ENCODE measurements around the gene NDUFA11.
"Not testable (repeated sequence)": the region's sequence is repeated elsewhere in the genome, so short reads cannot be mapped to it uniquely, and the experiment has no call there.

The NDUFA11 gene

DNA sequence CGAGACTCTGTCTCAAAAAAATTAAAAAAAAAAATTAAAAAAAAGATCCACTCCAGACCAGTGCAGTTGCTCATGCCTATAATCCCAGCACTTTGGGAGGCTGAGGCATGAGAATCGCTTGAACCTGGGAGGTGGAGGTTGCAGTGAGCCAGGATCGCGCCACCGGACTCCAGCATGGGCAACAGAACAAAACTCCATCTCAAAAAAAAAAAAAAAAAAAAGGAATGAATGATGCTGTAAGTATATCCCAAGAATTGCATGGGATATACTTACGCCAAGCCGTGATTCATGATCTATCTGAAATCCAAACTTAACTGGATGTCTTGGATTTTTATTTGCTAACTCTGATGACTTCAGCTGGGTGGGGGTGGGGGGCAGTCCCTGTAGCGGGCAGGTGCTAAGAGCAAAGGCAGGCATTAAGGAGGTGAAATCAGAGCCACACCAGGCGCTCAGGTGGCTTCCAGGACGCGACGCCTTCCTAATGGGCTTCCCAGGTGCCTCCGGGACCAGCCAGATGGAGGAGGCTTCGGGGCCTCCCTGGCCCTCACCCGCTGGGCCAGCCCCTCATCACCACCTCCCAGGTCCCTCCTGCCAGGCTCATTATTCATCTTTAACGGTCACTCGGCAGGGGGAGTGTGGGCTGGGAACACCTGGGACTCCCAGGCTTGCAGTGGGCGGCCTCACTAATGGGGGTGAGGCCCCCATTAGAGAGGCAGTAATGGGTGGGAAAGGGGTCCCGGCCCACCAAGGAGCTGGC lies 21.9 kb downstream of the NDUFA11 start:
- Histone ChIP-seq H4K8ac (ENCODE audit: low read depth, low read length) (no peak overlapping the region), H3K9ac (ENCODE audit: low read length) (no peak overlapping the region)
- DNase-seq, result no peak

GRCh38 chr19:5880604-5881078 lies 22.9 kb downstream of the NDUFA11 start:
- Histone ChIP-seq H3K79me2 (ENCODE audit: control insufficient read depth, insufficient read depth, low read length) (no peaks in the 10 kb centered on the region), H3K27ac (ENCODE audit: low read depth, low read length) (no peak overlapping the region), H3K36me3 (ENCODE audit: control insufficient read depth, insufficient read depth, low read length) (no peaks in the 10 kb centered on the region), H3K23ac (ENCODE audit: low read length) (no peak overlapping the region), H2BK5ac (ENCODE audit: low read length) (no peak overlapping the region), H3K18ac (ENCODE audit: low read length) (no peak overlapping the region), H4K8ac (ENCODE audit: low read depth, low read length) (no peak overlapping the region), H3K4me2 (ENCODE audit: low read length) (no peak overlapping the region), H4K5ac (ENCODE audit: low read length) (no peak overlapping the region), H3K9ac (ENCODE audit: low read length) (no peak overlapping the region), H2AK5ac (ENCODE audit: low read length) (no peak overlapping the region), H3K56ac (ENCODE audit: low read length) (no peak overlapping the region), H3K79me1 (ENCODE audit: low read length) (no peaks in the 10 kb centered on the region), H2BK120ac (ENCODE audit: low read depth, low read length) (no peak overlapping the region), H2BK15ac (replicated peaks; ENCODE audit: low read depth) (no peak overlapping the region), H3K4me3 (ENCODE audit: low read length) (no peak overlapping the region), H3K4ac (ENCODE audit: low read depth, low read length) (no peak overlapping the region), H3K4me1 (ENCODE audit: control insufficient read depth, low read depth, low read length) (no peaks in the 10 kb centered on the region), H3K27me3 (ENCODE audit: insufficient read depth, low read length, poor library complexity) (no peaks in the 10 kb centered on the region)
- WGBS (ENCODE audit: extremely low coverage, insufficient coverage, low lambda C conversion rate), result no CpG with 5 or more reads among the region's 15 CpGs
- DNase-seq, result peak; percentile 46

More for the DNA sequence above, 21.9 kb downstream of the NDUFA11 start:
- Histone ChIP-seq H2BK5ac (ENCODE audit: low read length) (no peak overlapping the region), H3K4ac (ENCODE audit: low read depth, low read length) (no peak overlapping the region), H2AK5ac (ENCODE audit: low read length) (no peak overlapping the region), H3K4me3 (ENCODE audit: low read length) (no peak overlapping the region), H3K79me1 (ENCODE audit: low read length) (no peaks in the 10 kb centered on the region), H3K27me3 (ENCODE audit: insufficient read depth, low read length, poor library complexity) (no peaks in the 10 kb centered on the region), H4K5ac (ENCODE audit: low read length) (no peak overlapping the region), H2BK15ac (replicated peaks; ENCODE audit: low read depth) (no peak overlapping the region), H3K36me3 (ENCODE audit: control insufficient read depth, insufficient read depth, low read length) (no peaks in the 10 kb centered on the region), H3K23ac (ENCODE audit: low read length) (no peak overlapping the region), H3K79me2 (ENCODE audit: control insufficient read depth, insufficient read depth, low read length) (no peaks in the 10 kb centered on the region), H3K18ac (ENCODE audit: low read length) (no peak overlapping the region), H3K27ac (ENCODE audit: low read depth, low read length) (no peak overlapping the region), H2BK120ac (ENCODE audit: low read depth, low read length) (no peak overlapping the region), H3K4me1 (ENCODE audit: control insufficient read depth, low read depth, low read length) (no peaks in the 10 kb centered on the region), H3K56ac (ENCODE audit: low read length) (no peak overlapping the region), H3K4me2 (ENCODE audit: low read length) (no peak overlapping the region)
- WGBS (ENCODE audit: extremely low coverage, insufficient coverage, low lambda C conversion rate), result no CpG with 5 or more reads among the region's 19 CpGs

GRCh38 chr19:5880196-5880595 lies 23.4 kb downstream of the NDUFA11 start:
- H2BK15ac ChIP-seq (replicated peaks; ENCODE audit: low read depth), result no peak overlapping the region
- H4K5ac ChIP-seq (ENCODE audit: low read length), result no peak overlapping the region
- H3K4ac ChIP-seq (ENCODE audit: low read depth, low read length), result no peak overlapping the region
- WGBS (ENCODE audit: extremely low coverage, insufficient coverage, low lambda C conversion rate), result no CpG with 5 or more reads among the region's 6 CpGs
- H2BK5ac ChIP-seq (ENCODE audit: low read length), result no peak overlapping the region
- no peak overlapping the region for H3K56ac ChIP-seq (ENCODE audit: low read length)
- H3K79me1 ChIP-seq (ENCODE audit: low read length), result no peaks in the 10 kb centered on the region
- H3K9ac ChIP-seq (ENCODE audit: low read length), result no peak overlapping the region
- H3K4me1 ChIP-seq (ENCODE audit: control insufficient read depth, low read depth, low read length), result no peaks in the 10 kb centered on the region
- no peak overlapping the region for H3K27ac ChIP-seq (ENCODE audit: low read depth, low read length)
- H3K4me2 ChIP-seq (ENCODE audit: low read length), result no peak overlapping the region
- H4K8ac ChIP-seq (ENCODE audit: low read depth, low read length), result no peak overlapping the region
- H3K79me2 ChIP-seq (ENCODE audit: control insufficient read depth, insufficient read depth, low read length), result no peaks in the 10 kb centered on the region
- no peak overlapping the region for H3K23ac ChIP-seq (ENCODE audit: low read length)
- no peak overlapping the region for H2BK120ac ChIP-seq (ENCODE audit: low read depth, low read length)
- H2AK5ac ChIP-seq (ENCODE audit: low read length), result no peak overlapping the region
- H3K27me3 ChIP-seq (ENCODE audit: insufficient read depth, low read length, poor library complexity), result no peaks in the 10 kb centered on the region
- no peaks in the 10 kb centered on the region for H3K36me3 ChIP-seq (ENCODE audit: control insufficient read depth, insufficient read depth, low read length)
- H3K18ac ChIP-seq (ENCODE audit: low read length), result no peak overlapping the region
- DNase-seq, result no peak
- no peak overlapping the region for H3K4me3 ChIP-seq (ENCODE audit: low read length)

DNA sequence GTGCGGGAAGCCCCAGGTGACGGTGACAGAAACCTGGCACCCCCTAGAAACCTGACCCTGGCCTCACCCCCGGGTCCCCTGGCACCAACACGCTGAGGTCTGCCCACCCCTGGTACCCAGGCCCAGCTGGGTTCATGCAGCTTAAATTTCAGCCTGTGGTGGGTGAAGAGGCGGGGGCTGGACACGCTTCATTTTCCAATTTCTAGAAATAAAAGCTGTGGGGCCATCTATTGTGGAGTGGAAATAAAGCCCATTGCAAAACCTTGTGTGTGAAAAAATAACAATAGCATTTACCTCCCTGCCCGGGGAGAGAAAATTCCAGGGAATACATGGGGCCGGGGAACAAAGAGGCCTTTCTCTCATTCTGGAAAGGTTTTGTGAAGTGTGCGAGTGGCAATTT lies 25.7 kb downstream of the NDUFA11 start:
- H3K36me3 ChIP-seq (ENCODE audit: control insufficient read depth, insufficient read depth, low read length), result no peaks in the 10 kb centered on the region
- WGBS (ENCODE audit: extremely low coverage, insufficient coverage, low lambda C conversion rate), result no CpG with 5 or more reads among the region's 9 CpGs

DNA sequence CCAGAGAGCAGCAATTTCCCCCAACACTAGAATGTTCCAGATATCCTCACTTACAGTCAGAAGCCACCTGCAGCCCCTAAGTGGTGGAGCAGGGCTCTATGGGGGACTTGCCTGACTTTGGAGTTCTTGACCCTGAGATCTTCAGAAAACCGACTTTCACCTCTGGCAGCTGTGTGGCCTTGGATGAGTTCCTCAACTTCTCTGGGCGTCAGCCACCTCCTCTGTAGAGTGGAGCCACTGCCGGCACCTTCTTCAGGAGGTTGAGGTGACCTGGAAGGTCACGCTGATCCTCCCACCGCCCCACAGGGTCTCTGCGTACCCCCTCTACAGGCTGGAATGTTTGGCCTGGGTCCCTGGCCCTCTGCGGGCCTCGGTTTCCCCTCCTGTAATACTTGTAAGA lies 26.2 kb downstream of the NDUFA11 start:
- Histone ChIP-seq H4K5ac (ENCODE audit: low read length) (no peak overlapping the region), H3K4me2 (ENCODE audit: low read length) (no peak overlapping the region), H3K4ac (ENCODE audit: low read depth, low read length) (no peak overlapping the region), H3K23ac (ENCODE audit: low read length) (no peak overlapping the region), H3K18ac (ENCODE audit: low read length) (no peak overlapping the region), H3K36me3 (ENCODE audit: control insufficient read depth, insufficient read depth, low read length) (no peaks in the 10 kb centered on the region), H4K8ac (ENCODE audit: low read depth, low read length) (no peak overlapping the region), H2AK5ac (ENCODE audit: low read length) (no peak overlapping the region), H3K79me2 (ENCODE audit: control insufficient read depth, insufficient read depth, low read length) (no peaks in the 10 kb centered on the region), H2BK15ac (replicated peaks; ENCODE audit: low read depth) (no peak overlapping the region), H2BK5ac (ENCODE audit: low read length) (no peak overlapping the region), H3K56ac (ENCODE audit: low read length) (no peak overlapping the region), H3K4me1 (ENCODE audit: control insufficient read depth, low read depth, low read length) (no peaks in the 10 kb centered on the region), H2BK120ac (ENCODE audit: low read depth, low read length) (no peak overlapping the region), H3K79me1 (ENCODE audit: low read length) (no peaks in the 10 kb centered on the region), H3K27ac (ENCODE audit: low read depth, low read length) (no peak overlapping the region), H3K9ac (ENCODE audit: low read length) (no peak overlapping the region), H3K27me3 (ENCODE audit: insufficient read depth, low read length, poor library complexity) (no peaks in the 10 kb centered on the region), H3K4me3 (ENCODE audit: low read length) (no peak overlapping the region)
- WGBS (ENCODE audit: extremely low coverage, insufficient coverage, low lambda C conversion rate), result no CpG with 5 or more reads among the region's 8 CpGs
- no peak for DNase-seq

More for the DNA sequence above, 25.7 kb downstream of the NDUFA11 start:
- H2BK15ac ChIP-seq (replicated peaks; ENCODE audit: low read depth), result no peak overlapping the region
- no peak overlapping the region for H2AK5ac ChIP-seq (ENCODE audit: low read length)
- no peak overlapping the region for H3K4me3 ChIP-seq (ENCODE audit: low read length)
- no peaks in the 10 kb centered on the region for H3K27me3 ChIP-seq (ENCODE audit: insufficient read depth, low read length, poor library complexity)
- H3K18ac ChIP-seq (ENCODE audit: low read length), result no peak overlapping the region
- no peak overlapping the region for H2BK5ac ChIP-seq (ENCODE audit: low read length)
- H3K4me1 ChIP-seq (ENCODE audit: control insufficient read depth, low read depth, low read length), result no peaks in the 10 kb centered on the region
- H4K8ac ChIP-seq (ENCODE audit: low read depth, low read length), result no peak overlapping the region
- no peak for DNase-seq
- no peak overlapping the region for H3K9ac ChIP-seq (ENCODE audit: low read length)
- H3K27ac ChIP-seq (ENCODE audit: low read depth, low read length), result no peak overlapping the region
- no peak overlapping the region for H2BK120ac ChIP-seq (ENCODE audit: low read depth, low read length)
- H3K56ac ChIP-seq (ENCODE audit: low read length), result no peak overlapping the region
- H3K4me2 ChIP-seq (ENCODE audit: low read length), result no peak overlapping the region
- H3K4ac ChIP-seq (ENCODE audit: low read depth, low read length), result no peak overlapping the region
- no peaks in the 10 kb centered on the region for H3K79me2 ChIP-seq (ENCODE audit: control insufficient read depth, insufficient read depth, low read length)
- no peaks in the 10 kb centered on the region for H3K79me1 ChIP-seq (ENCODE audit: low read length)
- no peak overlapping the region for H3K23ac ChIP-seq (ENCODE audit: low read length)
- H4K5ac ChIP-seq (ENCODE audit: low read length), result no peak overlapping the region

DNA sequence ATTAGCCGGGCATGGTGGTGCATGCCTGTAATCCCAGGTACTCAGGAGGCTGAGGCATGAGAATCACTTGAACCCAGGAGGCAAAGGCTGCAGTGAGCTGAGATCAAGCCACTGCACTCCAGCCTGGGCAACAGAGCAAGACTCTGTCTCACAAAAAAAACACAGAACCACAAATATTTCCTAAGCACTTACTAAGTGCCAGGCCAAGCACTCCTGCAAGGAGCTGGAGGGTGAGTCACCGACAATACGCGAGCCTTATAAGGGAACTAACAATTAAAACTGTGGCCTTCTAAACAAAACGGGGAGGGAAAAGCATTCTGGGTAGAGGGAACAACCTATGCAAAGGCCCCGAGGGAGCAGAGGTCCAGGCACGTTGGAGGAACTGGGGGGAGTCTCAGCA lies 29.1 kb downstream of the NDUFA11 start:
- H3K18ac ChIP-seq (ENCODE audit: low read length); H3K9ac ChIP-seq (ENCODE audit: low read length); H3K27ac ChIP-seq (ENCODE audit: low read depth, low read length); H3K56ac ChIP-seq (ENCODE audit: low read length); H3K79me2 ChIP-seq (ENCODE audit: control insufficient read depth, insufficient read depth, low read length); H4K5ac ChIP-seq (ENCODE audit: low read length); H3K36me3 ChIP-seq (ENCODE audit: control insufficient read depth, insufficient read depth, low read length); H3K4me3 ChIP-seq (ENCODE audit: low read length); H2AK5ac ChIP-seq (ENCODE audit: low read length); H2BK5ac ChIP-seq (ENCODE audit: low read length); H3K23ac ChIP-seq (ENCODE audit: low read length); H3K4ac ChIP-seq (ENCODE audit: low read depth, low read length); H4K8ac ChIP-seq (ENCODE audit: low read depth, low read length); H3K79me1 ChIP-seq (ENCODE audit: low read length); DNase-seq; H3K27me3 ChIP-seq (ENCODE audit: insufficient read depth, low read length, poor library complexity); H3K4me1 ChIP-seq (ENCODE audit: control insufficient read depth, low read depth, low read length); H2BK15ac ChIP-seq (replicated peaks; ENCODE audit: low read depth); H3K4me2 ChIP-seq (ENCODE audit: low read length); H2BK120ac ChIP-seq (ENCODE audit: low read depth, low read length): not testable (repeated sequence)
- WGBS (ENCODE audit: extremely low coverage, insufficient coverage, low lambda C conversion rate), result no CpG with 5 or more reads among the region's 7 CpGs
